Amniotic epithelial cell (primary cell): ENCODE results near the gene ARL11.
"Not testable (repeated sequence)": the region's sequence is repeated elsewhere in the genome, so short reads cannot be mapped to it uniquely, and the experiment has no call there.

ENCODE experiments used
- DNase-seq: peaks from one replicate; pipeline ENCODE4 v3.0.0-alpha.2; 2010; ENCODE audit warnings: low read depth

The ARL11 gene

GRCh38 chr13:49627831-49628652, at the start of gene ARL11:
TSS of gene ARL11 (plus strand) at chr13:49628507. CDS start at chr13:49630448, 1,941 bp downstream.
- DNase-seq, result no peak

- no peak for DNase-seq
Measured at GRCh38 chr13:49579501-49579900, 48.8 kb upstream of the ARL11 start.

GRCh38 chr13:49580980-49581680, 47.2 kb upstream of the ARL11 start:
- DNase-seq, result peak; percentile 35

GRCh38 chr13:49584771-49585182, 43.5 kb upstream of the ARL11 start:
- DNase-seq, result no peak

- peak; percentile 44 for DNase-seq
Measured at GRCh38 chr13:49585220-49586157, 42.8 kb upstream of the ARL11 start, which contains the start of gene RCBTB1. TSS of gene RCBTB1 (minus strand) at chr13:49585558. CDS start at chr13:49567279, 18,279 bp downstream.

GRCh38 chr13:49586717-49587116, 41.6 kb upstream of the ARL11 start:
- peak; percentile 63 for DNase-seq

GRCh38 chr13:49587311-49587847, 40.9 kb upstream of the ARL11 start:
- peak; percentile 82 for DNase-seq

- not testable (repeated sequence) for DNase-seq
Measured at GRCh38 chr13:49590714-49591113, 37.6 kb upstream of the ARL11 start.

GRCh38 chr13:49593876-49594275, 34.4 kb upstream of the ARL11 start:
- DNase-seq, result not testable (repeated sequence)

GRCh38 chr13:49594576-49594975, 33.7 kb upstream of the ARL11 start:
- no peak for DNase-seq

GRCh38 chr13:49596221-49596620, 32.1 kb upstream of the ARL11 start:
- DNase-seq, result no peak

- DNase-seq, result no peak
Measured at GRCh38 chr13:49597043-49597641, 31.2 kb upstream of the ARL11 start.

GRCh38 chr13:49602005-49602404, 26.3 kb upstream of the ARL11 start:
- no peak for DNase-seq

- DNase-seq, result not testable (repeated sequence)
Measured at GRCh38 chr13:49602615-49603014, 25.7 kb upstream of the ARL11 start.

- DNase-seq, result peak; percentile 10
Measured at GRCh38 chr13:49604570-49604969, 23.7 kb upstream of the ARL11 start.

- peak; percentile 82 for DNase-seq
Measured at GRCh38 chr13:49606747-49607648, 21.3 kb upstream of the ARL11 start.

GRCh38 chr13:49607761-49608160, 20.5 kb upstream of the ARL11 start:
- DNase-seq, result no peak

- peak; percentile 40 for DNase-seq
Measured at GRCh38 chr13:49608651-49609331, 19.5 kb upstream of the ARL11 start.

GRCh38 chr13:49610176-49610575, 18.1 kb upstream of the ARL11 start:
- peak; percentile 18 for DNase-seq

- DNase-seq, result not testable (repeated sequence)
Measured at GRCh38 chr13:49612042-49612441, 16.3 kb upstream of the ARL11 start.
